Activated CD8-positive, alpha-beta memory T cell treated with anti-CD3 and anti-CD28 coated beads for 4 hours (primary cell): ENCODE results near the gene NHS.

ENCODE experiments used
- DNase-seq, 2 donors: peaks; one replicate each; pipeline ENCODE4 v3.0.0-alpha.2; 2020; ENCODE audit warnings: low read depth in 2 of 2

Gene NHS

GRCh38 chrX:17374619-17375366 lies at the start of gene NHS:
Gene NHS, plus strand, starts transcription at chrX:17375200. Its CDS starts 558 bp downstream, at chrX:17375758.
- DNase-seq = no peak

GRCh38 chrX:17328837-17329236 lies 46.2 kb upstream of the NHS start:
- no peak for DNase-seq

- no peak for DNase-seq
Measured at GRCh38 chrX:17336377-17336776, 38.6 kb upstream of the NHS start.

DNA sequence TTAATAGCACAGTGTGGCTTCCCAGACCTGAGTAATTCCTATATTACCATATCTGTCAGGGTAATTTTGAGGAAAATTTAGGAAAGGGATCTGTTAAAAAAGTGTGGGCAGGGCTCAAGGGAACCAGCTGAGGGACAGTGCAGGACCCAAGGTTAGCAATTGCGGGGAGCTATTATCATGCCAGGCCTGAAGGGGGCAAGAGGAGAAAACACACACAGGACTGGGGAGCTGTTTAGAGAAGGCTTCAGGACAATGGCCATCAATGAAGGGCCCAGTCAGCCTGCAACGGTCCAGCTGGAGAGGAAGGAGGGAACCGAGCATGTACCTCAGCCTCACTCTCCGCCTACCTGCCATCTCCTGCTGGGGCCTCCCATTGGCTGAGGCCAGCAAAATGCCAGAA lies 19.0 kb upstream of the NHS start:
- no peak for DNase-seq

- no peak for DNase-seq
Measured at GRCh38 chrX:17359500-17359899, 15.5 kb upstream of the NHS start.

DNA sequence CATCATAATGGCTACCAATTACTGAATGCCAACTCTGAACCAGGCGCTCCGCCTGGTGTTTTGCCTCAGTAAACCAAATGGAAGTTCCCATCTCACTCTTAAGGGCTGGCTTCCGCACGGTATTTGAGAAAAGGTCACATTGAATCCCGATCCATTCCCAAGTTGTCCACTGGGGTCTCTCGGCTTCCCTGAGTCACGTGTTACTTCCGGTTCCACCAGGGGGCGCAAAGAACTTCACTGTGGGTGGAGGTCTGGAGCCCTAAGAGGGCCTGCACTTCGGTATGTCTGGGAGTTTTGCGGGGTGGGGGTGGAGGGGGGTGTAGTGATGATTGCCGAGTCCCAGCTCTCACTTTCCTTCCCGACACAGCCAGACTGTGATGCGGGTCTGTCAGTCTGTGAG lies 13.4 kb upstream of the NHS start:
- no peak for DNase-seq

DNA sequence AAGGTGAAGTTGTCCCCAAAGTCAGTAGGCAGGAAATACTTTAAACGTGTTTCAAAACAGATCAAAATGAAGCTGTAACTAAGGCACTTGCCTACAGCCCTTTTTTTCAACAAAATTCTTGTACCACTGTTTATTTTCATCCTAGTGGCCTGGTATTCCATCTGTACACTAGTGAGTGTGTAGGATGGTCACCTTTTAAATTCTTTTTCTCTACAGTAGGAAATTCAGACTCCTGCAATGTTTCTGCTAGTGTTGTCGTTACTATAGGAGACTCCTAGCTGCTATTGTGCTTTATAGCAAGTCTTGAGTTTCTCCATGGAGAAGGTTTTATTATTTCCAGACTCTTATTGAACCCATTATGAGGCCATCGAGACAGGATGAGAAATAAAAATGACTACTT lies 7.0 kb upstream of the NHS start:
- no peak for DNase-seq

- no peak for DNase-seq
Measured at GRCh38 chrX:17369309-17369708, 5.7 kb upstream of the NHS start.

DNA sequence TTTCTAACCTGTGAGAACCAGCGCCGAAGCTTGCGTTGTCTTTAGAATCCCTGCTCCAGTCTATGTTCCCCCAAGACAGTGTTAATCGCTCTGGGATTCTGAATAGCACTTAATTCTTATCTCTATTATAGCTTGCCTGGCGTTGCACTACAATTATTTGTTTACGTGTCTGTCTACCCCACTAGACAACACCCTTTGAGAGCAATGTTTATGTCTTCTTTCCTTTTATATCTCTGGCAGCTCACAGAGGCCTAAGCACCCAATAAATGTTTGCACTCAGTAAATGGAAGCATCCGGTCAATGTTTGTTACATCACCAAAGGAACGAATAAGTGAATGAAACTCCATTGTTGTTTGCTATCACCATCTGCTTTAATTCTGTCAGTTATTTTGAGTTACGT lies 4.8 kb upstream of the NHS start:
- DNase-seq = no peak

GRCh38 chrX:17372052-17372451 lies 2.9 kb upstream of the NHS start:
- no peak for DNase-seq

- no peak for DNase-seq
Measured at GRCh38 chrX:17373337-17373736, 1.7 kb upstream of the NHS start.

- DNase-seq = no peak
Measured at GRCh38 chrX:17375367-17375636, 302 bp downstream of the NHS start.

DNA sequence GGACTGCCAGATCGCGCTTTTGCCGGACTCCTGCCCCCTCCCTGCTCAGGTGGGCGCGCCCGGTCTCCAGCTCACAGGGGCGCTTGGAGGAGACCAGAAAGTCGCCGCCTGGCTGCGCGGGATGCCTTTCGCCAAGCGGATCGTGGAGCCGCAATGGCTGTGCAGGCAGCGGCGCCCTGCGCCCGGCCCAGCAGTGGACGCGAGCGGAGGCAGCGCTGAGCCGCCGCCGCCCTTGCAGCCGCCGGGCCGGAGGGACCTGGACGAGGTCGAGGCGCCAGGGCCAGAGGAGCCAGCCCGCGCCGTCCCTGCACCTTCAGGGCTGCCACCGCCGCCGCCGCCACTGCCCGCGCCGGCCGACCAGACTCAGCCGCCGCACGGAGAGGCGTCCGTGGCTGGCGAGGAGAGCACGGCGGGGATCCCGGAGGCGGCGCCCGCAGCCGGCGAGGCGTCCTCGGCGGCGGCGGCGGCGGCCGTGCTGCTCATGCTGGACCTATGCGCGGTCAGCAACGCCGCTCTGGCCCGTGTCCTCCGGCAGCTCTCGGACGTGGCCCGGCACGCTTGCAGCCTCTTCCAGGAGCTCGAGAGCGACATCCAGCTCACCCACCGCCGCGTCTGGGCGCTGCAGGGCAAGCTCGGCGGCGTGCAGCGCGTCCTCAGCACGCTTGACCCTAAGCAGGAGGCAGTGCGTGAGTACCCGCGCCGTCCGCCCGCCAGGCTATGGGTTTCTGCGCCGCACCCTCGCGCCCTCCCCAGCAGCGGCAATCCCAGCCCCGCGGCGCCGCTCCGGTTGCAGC lies 834 bp downstream of the NHS start:
- DNase-seq = no peak

DNA sequence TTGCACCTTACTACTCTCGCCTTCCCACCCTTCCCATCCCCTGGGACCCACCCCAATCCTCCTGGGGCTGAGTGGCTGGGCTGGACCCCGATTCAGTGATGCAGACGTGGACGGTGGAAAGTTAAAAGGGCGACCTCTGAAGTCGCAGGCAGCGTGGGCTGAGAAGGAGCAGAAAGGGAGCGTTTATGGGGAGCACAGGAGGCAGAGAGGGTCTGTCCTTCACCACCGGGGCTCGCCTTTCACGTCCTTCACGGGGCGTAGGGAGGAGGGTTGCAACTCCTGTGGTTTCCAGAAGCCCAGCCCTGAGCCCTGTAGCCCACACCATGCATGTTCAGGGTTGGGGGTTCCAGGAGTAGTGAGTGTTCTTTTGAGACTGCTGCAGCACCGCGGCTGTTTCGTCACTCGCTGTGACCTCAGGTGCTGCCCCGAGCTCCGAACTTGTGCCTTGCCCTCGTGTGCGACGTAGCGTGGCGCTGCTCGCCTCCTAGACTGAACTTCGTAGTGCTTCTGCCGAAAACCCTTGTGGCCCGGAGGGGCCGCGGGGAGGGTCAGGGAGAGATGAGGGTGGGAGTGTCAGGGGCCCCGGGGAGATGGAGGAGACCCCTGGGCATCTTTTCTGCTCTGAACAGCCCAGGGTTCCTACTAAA lies 1.6 kb downstream of the NHS start:
- no peak for DNase-seq

- DNase-seq = no peak
Measured at GRCh38 chrX:17377091-17377717, 2.2 kb downstream of the NHS start.

- DNase-seq = no peak
Measured at GRCh38 chrX:17377795-17378194, 2.8 kb downstream of the NHS start.

DNA sequence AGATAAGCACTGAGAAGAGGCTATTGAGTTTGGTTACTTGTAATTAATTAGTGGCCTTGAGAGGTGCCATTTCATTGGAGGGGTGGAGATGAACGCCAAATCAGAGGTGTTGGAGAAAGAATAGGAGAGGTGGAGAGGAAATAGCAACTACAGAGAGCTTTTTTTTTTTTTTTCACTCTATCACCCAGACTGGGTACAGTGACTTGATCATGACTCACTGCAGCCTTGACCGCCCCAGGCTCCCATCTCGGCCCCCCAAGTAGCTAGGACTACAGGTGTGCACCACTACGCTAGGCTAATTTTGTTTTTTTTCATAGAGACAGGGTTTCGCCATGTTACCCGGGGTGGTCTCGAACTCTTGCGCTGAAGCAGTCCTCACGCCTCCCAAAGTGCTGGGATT lies 5.2 kb downstream of the NHS start:
- no peak for DNase-seq

- no peak for DNase-seq
Measured at GRCh38 chrX:17390419-17390850, 15.4 kb downstream of the NHS start.

- no peak for DNase-seq
Measured at GRCh38 chrX:17395154-17395553, 20.2 kb downstream of the NHS start.

DNA sequence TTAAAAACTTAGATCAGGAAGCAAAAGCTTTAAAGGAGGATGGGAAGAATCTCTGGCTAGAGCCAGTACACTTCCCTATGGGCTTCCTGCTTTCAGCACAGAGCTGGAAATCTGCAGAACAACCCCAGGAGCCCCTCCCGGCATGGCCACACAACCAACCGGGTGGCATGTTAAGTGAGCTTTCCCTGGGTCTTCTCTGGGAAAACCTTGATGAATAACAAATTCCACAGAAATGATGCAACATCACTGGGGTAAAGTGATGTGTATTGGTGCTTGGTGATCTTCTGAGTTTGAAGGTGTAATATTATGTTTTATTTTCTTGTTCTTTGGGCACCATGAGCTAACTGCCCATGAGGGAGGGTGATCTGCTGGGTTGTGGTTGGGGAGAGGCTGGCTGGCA lies 22.1 kb downstream of the NHS start:
- no peak for DNase-seq

GRCh38 chrX:17403189-17403691 lies 28.2 kb downstream of the NHS start:
- no peak for DNase-seq

GRCh38 chrX:17403972-17404371 lies 29.0 kb downstream of the NHS start:
- no peak for DNase-seq
